Neural crest cell (in vitro differentiated cells): ENCODE data around the gene ZNF354C. TPM values are rescaled to one million over a fixed set of nuclear protein-coding genes. Genes with fewer than 3 reads are reported as not detected.

Source experiments
- DNase-seq: peaks from one replicate; pipeline ENCODE4 v3.0.0; 2021; ENCODE audit warnings: low read depth, mixed read lengths, low spot score
- H3K27ac Mint-ChIP-seq: one replicate; pipeline ENCODE4 v1.8.0; 2021; ENCODE audit warnings: mild to moderate bottlenecking, mixed read lengths; ENCODE audit not compliant: unreplicated experiment
- H3K27me3 Mint-ChIP-seq: 2 replicates; pipeline ENCODE4 v1.8.0; 2021; ENCODE audit warnings: low read depth, mild to moderate bottlenecking, mixed read lengths
- H3K36me3 Mint-ChIP-seq: 2 replicates; pipeline ENCODE4 v1.8.0; 2021; ENCODE audit warnings: low read depth, mild to moderate bottlenecking, mixed read lengths
- H3K4me1 Mint-ChIP-seq: 2 replicates; pipeline ENCODE4 v1.8.0; 2021; ENCODE audit warnings: mixed read lengths
- H3K4me3 Mint-ChIP-seq: one replicate; pipeline ENCODE4 v1.8.0; 2021; ENCODE audit warnings: mild to moderate bottlenecking, mixed read lengths
- H3K9me3 Mint-ChIP-seq: 2 replicates; pipeline ENCODE4 v1.8.0; 2021; ENCODE audit warnings: mixed read lengths
- total RNA-seq: library from RNA; stranded (reverse); gene quantifications from 2 replicates; pipeline ENCODE4 v1.2.1, GENCODE V29; 2021
- TF ChIP-seq, protein P1 (sequence below): fragments of 200-600 bp; sonication (generic); conservative IDR thresholded peaks from 2 replicates; pipeline ENCODE4 v1.5.0; 2021; ENCODE audit warnings: antibody characterized with exemption, mild to moderate bottlenecking

The ZNF354C gene
- total RNA-seq, 1 donor from 2014 or later, result 11.6 TPM

DNA sequence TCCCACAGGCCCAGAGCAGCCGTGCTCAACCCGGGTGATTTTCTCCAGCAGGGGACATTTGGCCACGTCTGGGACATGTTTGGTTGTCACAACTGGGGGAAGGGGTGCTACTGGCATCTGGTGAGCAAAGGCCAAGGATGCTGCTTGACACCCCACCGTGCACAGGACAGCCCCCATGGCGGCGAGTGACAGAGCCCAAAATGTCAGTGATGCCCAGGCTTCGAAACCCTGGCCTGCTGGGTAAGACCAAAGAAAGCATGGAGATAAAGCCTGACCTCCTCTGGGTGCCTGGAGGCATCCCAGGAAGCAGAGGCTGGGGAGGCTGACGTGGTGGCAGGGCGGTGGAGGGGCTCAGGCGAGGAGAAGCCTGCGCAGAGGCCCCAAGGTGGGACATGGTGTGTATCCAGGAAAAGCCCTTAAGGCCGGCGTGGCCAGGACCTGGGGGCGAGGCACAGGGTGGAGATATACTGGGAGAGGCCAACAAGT lies 66.4 kb downstream of the ZNF354C start:
- Mint-ChIP-seq H3K9me3 (no peaks in the 10 kb centered on the region), H3K4me1 (no peaks in the 10 kb centered on the region), H3K27me3 (no peaks in the 10 kb centered on the region), H3K36me3 (no peaks in the 10 kb centered on the region), H3K4me3 (no peak overlapping the region), H3K27ac (no peak overlapping the region)
- TF ChIP-seq, protein P1, sequence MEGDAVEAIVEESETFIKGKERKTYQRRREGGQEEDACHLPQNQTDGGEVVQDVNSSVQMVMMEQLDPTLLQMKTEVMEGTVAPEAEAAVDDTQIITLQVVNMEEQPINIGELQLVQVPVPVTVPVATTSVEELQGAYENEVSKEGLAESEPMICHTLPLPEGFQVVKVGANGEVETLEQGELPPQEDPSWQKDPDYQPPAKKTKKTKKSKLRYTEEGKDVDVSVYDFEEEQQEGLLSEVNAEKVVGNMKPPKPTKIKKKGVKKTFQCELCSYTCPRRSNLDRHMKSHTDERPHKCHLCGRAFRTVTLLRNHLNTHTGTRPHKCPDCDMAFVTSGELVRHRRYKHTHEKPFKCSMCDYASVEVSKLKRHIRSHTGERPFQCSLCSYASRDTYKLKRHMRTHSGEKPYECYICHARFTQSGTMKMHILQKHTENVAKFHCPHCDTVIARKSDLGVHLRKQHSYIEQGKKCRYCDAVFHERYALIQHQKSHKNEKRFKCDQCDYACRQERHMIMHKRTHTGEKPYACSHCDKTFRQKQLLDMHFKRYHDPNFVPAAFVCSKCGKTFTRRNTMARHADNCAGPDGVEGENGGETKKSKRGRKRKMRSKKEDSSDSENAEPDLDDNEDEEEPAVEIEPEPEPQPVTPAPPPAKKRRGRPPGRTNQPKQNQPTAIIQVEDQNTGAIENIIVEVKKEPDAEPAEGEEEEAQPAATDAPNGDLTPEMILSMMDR, result no peak
- DNase-seq, result no peak

DNA sequence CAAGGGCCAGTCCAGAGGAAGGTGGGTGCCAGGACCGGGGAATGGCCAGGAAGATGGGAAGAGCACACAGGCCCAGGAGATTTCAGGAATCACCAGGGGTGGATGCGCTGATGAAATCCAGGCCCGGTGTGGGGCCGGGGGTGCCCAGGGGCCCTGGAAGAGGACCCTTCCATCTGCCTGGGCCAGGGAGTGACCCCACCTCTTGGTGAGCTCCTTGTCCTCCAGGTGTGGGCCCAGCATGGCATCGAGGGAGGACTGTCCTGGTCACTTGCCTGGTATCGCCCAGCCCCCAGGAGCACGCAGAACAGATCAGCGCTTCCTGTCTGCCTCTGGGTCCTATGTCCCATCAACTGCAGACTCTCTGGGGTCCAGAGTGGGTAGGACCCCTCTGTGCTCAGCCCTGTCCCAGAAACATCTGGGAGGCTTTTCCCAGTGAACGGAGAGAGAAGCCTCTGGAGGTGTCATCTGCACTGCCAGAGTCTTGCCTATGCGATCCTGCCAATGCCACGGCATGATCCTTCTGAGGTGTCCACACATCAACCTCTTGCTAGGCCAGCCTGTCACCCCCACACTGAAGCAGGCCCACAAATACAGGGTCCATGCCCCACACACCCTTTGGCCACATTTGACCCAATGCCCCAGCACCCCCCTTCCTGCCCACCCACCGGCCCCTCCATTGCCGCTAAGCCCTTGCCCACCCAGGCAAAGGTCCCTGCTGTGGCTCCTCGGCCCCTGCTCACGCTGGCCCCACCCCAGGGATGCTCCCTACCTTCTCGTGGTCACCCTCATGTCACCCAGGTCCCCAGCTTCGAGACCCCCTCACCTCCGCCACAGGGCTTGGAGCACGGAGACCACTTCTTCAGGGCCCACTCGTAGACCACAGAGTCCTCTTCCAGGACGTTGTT lies 67.2 kb downstream of the ZNF354C start:
- no peaks in the 10 kb centered on the region for H3K4me1 Mint-ChIP-seq
- H3K9me3 Mint-ChIP-seq, result no peaks in the 10 kb centered on the region
- H3K27ac Mint-ChIP-seq, result no peak overlapping the region
- no peaks in the 10 kb centered on the region for H3K27me3 Mint-ChIP-seq
- TF ChIP-seq, protein P1, result no peak
- H3K36me3 Mint-ChIP-seq, result no peaks in the 10 kb centered on the region
- no peak for DNase-seq
- H3K4me3 Mint-ChIP-seq, result no peak overlapping the region

DNA sequence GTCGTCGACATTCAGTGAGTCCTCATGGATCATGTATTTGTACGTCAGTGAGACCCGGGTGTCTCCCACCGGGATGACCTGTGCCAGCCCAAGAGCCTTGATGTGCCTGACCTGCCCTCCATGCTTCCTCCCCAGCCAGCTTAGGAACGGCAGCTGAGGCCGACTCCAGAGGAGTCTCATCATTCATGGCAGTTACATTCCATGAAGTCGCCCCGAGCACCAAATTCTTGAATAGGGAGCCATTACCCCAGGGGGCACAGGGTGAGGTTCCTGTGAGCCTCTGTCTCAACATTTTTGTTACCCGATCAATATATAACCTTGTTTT lies 67.8 kb downstream of the ZNF354C start:
- Mint-ChIP-seq H3K27me3 (no peaks in the 10 kb centered on the region), H3K4me3 (no peak overlapping the region), H3K36me3 (no peaks in the 10 kb centered on the region), H3K4me1 (peaks cover 3% of the 10 kb centered on the region), H3K9me3 (no peaks in the 10 kb centered on the region), H3K27ac (no peak overlapping the region)
- DNase-seq, result no peak
- TF ChIP-seq, protein P1, result no peak

DNA sequence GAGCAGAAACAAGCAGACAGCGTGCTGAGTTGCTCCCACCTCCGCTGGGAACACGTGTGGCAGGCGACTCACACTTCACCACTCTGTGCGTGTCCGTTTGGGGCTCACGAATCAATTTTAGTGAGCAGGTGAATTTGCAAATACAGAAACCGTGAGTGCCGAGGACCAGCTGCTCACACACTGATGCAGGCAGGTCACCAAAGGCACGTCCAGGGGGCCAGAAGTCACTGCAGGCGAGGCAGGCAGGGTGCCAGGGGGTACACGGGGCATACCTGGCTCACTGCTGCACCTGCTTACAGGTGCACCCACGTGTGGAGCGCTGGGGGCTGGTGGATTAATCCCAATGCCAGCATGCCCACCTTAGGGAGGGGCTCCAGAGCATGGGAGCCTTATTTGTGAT lies 68.8 kb downstream of the ZNF354C start:
- Mint-ChIP-seq H3K4me3 (no peak overlapping the region), H3K27me3 (no peaks in the 10 kb centered on the region), H3K27ac (no peak overlapping the region), H3K9me3 (no peaks in the 10 kb centered on the region), H3K36me3 (no peaks in the 10 kb centered on the region), H3K4me1 (peaks cover 3% of the 10 kb centered on the region)
- TF ChIP-seq, protein P1, result no peak
- no peak for DNase-seq

DNA sequence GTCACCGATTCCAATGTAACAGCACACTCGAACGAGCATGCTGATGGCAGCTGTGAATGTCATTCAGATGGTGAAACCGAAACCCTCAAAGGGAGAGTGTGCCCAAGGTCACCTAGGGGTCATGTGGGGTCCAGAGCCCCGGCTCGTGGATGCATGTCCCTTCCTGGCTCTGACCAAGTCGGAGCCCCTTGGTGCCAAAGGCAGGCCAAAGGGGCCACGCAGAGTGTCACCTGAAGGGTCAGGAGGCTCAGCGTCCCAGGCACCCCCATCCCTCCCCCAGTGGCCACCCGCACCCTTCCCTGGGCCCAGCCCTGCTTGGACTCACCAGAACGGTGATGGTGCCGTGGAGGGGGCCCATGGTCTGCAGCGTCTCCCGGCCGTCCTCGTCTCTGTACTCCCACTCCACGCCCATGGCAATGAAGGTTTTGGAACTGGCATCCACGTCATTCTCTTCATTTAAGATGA lies 69.5 kb downstream of the ZNF354C start:
- Mint-ChIP-seq H3K4me3 (no peak overlapping the region), H3K36me3 (no peaks in the 10 kb centered on the region), H3K4me1 (peaks cover 3% of the 10 kb centered on the region), H3K27ac (no peak overlapping the region), H3K27me3 (no peaks in the 10 kb centered on the region), H3K9me3 (no peaks in the 10 kb centered on the region)
- DNase-seq, result no peak
- TF ChIP-seq, protein P1, result no peak
